GM12878 (cell line): ENCODE measurements around the gene WDHD1. TPM values are rescaled to one million over a fixed set of nuclear protein-coding genes. Genes with fewer than 3 reads are reported as not detected.

ENCODE experiments used
- BMI1 ChIP-seq: fragments of 450-650 bp; IDR thresholded peaks from 2 replicates; pipeline ENCODE4 v1.6.1; 2016; ENCODE audit warnings: mild to moderate bottlenecking, moderate library complexity, borderline replicate concordance
- CHD2 ChIP-seq: IDR thresholded peaks from 2 replicates; pipeline ENCODE4 v1.6.1; 2011; ENCODE audit warnings: low read depth, low read length, improper control_type of control experiment, borderline replicate concordance
- FOXK2 ChIP-seq: fragments of 450-650 bp; IDR thresholded peaks from 2 replicates; pipeline ENCODE4 v1.6.1; 2017; ENCODE audit warnings: mild to moderate bottlenecking, moderate library complexity
- MEF2B ChIP-seq: fragments of 450-650 bp; IDR thresholded peaks from 2 replicates; pipeline ENCODE4 v1.6.1; 2018; ENCODE audit warnings: mild to moderate bottlenecking, moderate library complexity; ENCODE audit not compliant: partially characterized antibody, poor library complexity, severe bottlenecking
- NFYA ChIP-seq: IDR thresholded peaks from 2 replicates; pipeline ENCODE4 v1.6.1; 2011; ENCODE audit warnings: low read depth, mild to moderate bottlenecking, low read length, improper control_type of control experiment, borderline replicate concordance
- SKIL ChIP-seq: fragments of 450-650 bp; IDR thresholded peaks from 2 replicates; pipeline ENCODE4 v1.6.1; 2017; ENCODE audit warnings: mild to moderate bottlenecking, low read depth, inconsistent platforms; ENCODE audit not compliant: poor library complexity, severe bottlenecking
- SMC3 ChIP-seq: IDR thresholded peaks from 2 replicates; pipeline ENCODE4 v1.6.1; 2011; ENCODE audit warnings: low read length, improper control_type of control experiment, borderline replicate concordance
- SREBF2 ChIP-seq: IDR thresholded peaks from 2 replicates; pipeline ENCODE4 v1.6.1; 2012; ENCODE audit warnings: mild to moderate bottlenecking, low read length
- STAT1 ChIP-seq: fragments of 450-650 bp; conservative IDR thresholded peaks from 2 replicates; pipeline ENCODE4 v1.6.1; 2014; ENCODE audit warnings: antibody characterized with exemption, mild to moderate bottlenecking
- polyA plus RNA-seq, 11 experiments: library from polyadenylated mRNA; depleted of rRNA in 4 of 11; unstranded in 6 of 11; stranded (reverse) in 5 of 11; fragments of >200 nt; fragmentation: Nextera tagmentation in 4 of 11; fragmentation: Illumina TruSeq in 1 of 11; extraction: Ambion mirVana in 4 of 11; extraction: Trizol in 1 of 11; gene quantifications; 1 replicate in 1 of 11; 2 replicates in 10 of 11; pipeline versions ENCODE4 v1.2.1 to v1.2.3, GENCODE V29; 2011 to 2016; ENCODE audit warnings: inconsistent platforms in 2 of 11, missing spikeins in 2 of 11, low read depth in 1 of 11
- total RNA-seq, 4 experiments: library from RNA; depleted of rRNA in 3 of 4; stranded (reverse); fragments of >200 nt in 3 of 4; fragmentation: Illumina TruSeq in 1 of 4; extraction: Trizol in 1 of 4; gene quantifications; 2 replicates each; pipeline versions ENCODE4 v1.2.1 to v1.2.3, GENCODE V29; 2013 to 2021
- TF ChIP-seq, protein P1 (sequence below): IDR thresholded peaks from 2 replicates; pipeline ENCODE4 v1.6.1; 2012; ENCODE audit warnings: improper control_type of control experiment, low read depth, low read length; ENCODE audit not compliant: insufficient replicate concordance
- TF ChIP-seq, protein P2 (sequence below): IDR thresholded peaks from 2 replicates; pipeline ENCODE4 v1.6.1; 2012; ENCODE audit warnings: low read length, inconsistent platforms
- TF ChIP-seq, protein P3 (sequence below): fragments of 450-650 bp; IDR thresholded peaks from 2 replicates; pipeline ENCODE4 v1.6.1; 2017; ENCODE audit warnings: mild to moderate bottlenecking, moderate library complexity
- TF ChIP-seq, protein P4 (sequence below): fragments of 450-650 bp; IDR thresholded peaks from 2 replicates; pipeline ENCODE4 v1.6.1; 2018; ENCODE audit warnings: borderline replicate concordance, mild to moderate bottlenecking; ENCODE audit not compliant: partially characterized antibody

The WDHD1 gene
- total and polyA plus RNA-seq, 10 of the 15 experiments (the other 5 are each of a cell fraction or from before 2014, with no cell fraction given) = 11.3 to 50.5 (median 32.6) TPM

DNA sequence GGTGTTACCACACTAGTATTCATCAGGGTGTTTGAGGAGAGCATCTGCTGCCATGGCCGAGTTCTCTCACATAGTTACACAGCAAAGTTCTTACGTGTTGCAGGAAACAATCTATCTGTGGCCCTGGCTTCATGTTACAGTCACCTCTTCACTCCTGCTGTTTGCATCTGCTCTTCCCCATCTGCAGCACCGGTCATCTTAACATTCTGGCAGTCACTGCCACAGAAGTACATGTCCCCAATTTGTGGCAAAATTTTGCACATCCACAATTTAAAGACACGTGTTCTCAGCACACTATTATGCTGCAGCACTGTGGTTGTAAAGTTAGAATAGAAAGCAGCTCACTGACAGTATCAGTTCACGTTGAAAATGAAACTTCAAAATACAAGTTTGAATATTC, 47.8 kb upstream of the WDHD1 start (continued):
- TF ChIP-seq, protein P1, sequence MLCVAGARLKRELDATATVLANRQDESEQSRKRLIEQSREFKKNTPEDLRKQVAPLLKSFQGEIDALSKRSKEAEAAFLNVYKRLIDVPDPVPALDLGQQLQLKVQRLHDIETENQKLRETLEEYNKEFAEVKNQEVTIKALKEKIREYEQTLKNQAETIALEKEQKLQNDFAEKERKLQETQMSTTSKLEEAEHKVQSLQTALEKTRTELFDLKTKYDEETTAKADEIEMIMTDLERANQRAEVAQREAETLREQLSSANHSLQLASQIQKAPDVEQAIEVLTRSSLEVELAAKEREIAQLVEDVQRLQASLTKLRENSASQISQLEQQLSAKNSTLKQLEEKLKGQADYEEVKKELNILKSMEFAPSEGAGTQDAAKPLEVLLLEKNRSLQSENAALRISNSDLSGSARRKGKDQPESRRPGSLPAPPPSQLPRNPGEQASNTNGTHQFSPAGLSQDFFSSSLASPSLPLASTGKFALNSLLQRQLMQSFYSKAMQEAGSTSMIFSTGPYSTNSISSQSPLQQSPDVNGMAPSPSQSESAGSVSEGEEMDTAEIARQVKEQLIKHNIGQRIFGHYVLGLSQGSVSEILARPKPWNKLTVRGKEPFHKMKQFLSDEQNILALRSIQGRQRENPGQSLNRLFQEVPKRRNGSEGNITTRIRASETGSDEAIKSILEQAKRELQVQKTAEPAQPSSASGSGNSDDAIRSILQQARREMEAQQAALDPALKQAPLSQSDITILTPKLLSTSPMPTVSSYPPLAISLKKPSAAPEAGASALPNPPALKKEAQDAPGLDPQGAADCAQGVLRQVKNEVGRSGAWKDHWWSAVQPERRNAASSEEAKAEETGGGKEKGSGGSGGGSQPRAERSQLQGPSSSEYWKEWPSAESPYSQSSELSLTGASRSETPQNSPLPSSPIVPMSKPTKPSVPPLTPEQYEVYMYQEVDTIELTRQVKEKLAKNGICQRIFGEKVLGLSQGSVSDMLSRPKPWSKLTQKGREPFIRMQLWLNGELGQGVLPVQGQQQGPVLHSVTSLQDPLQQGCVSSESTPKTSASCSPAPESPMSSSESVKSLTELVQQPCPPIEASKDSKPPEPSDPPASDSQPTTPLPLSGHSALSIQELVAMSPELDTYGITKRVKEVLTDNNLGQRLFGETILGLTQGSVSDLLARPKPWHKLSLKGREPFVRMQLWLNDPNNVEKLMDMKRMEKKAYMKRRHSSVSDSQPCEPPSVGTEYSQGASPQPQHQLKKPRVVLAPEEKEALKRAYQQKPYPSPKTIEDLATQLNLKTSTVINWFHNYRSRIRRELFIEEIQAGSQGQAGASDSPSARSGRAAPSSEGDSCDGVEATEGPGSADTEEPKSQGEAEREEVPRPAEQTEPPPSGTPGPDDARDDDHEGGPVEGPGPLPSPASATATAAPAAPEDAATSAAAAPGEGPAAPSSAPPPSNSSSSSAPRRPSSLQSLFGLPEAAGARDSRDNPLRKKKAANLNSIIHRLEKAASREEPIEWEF = no peak
- TF ChIP-seq MEF2B (peak; percentile 47), NFYA (no peak), SKIL (peak; percentile 62), BMI1 (no peak), STAT1 (no peak), SREBF2 (no peak), FOXK2 (no peak), SMC3 (no peak), CHD2 (no peak)
- TF ChIP-seq, protein P2, sequence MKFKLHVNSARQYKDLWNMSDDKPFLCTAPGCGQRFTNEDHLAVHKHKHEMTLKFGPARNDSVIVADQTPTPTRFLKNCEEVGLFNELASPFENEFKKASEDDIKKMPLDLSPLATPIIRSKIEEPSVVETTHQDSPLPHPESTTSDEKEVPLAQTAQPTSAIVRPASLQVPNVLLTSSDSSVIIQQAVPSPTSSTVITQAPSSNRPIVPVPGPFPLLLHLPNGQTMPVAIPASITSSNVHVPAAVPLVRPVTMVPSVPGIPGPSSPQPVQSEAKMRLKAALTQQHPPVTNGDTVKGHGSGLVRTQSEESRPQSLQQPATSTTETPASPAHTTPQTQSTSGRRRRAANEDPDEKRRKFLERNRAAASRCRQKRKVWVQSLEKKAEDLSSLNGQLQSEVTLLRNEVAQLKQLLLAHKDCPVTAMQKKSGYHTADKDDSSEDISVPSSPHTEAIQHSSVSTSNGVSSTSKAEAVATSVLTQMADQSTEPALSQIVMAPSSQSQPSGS = no peak; the same call in 1 of the 2 replicates
- TF ChIP-seq, protein P3, sequence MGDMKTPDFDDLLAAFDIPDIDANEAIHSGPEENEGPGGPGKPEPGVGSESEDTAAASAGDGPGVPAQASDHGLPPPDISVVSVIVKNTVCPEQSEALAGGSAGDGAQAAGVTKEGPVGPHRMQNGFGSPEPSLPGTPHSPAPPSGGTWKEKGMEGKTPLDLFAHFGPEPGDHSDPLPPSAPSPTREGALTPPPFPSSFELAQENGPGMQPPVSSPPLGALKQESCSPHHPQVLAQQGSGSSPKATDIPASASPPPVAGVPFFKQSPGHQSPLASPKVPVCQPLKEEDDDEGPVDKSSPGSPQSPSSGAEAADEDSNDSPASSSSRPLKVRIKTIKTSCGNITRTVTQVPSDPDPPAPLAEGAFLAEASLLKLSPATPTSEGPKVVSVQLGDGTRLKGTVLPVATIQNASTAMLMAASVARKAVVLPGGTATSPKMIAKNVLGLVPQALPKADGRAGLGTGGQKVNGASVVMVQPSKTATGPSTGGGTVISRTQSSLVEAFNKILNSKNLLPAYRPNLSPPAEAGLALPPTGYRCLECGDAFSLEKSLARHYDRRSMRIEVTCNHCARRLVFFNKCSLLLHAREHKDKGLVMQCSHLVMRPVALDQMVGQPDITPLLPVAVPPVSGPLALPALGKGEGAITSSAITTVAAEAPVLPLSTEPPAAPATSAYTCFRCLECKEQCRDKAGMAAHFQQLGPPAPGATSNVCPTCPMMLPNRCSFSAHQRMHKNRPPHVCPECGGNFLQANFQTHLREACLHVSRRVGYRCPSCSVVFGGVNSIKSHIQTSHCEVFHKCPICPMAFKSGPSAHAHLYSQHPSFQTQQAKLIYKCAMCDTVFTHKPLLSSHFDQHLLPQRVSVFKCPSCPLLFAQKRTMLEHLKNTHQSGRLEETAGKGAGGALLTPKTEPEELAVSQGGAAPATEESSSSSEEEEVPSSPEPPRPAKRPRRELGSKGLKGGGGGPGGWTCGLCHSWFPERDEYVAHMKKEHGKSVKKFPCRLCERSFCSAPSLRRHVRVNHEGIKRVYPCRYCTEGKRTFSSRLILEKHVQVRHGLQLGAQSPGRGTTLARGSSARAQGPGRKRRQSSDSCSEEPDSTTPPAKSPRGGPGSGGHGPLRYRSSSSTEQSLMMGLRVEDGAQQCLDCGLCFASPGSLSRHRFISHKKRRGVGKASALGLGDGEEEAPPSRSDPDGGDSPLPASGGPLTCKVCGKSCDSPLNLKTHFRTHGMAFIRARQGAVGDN = peak; percentile 92
- TF ChIP-seq, protein P4, sequence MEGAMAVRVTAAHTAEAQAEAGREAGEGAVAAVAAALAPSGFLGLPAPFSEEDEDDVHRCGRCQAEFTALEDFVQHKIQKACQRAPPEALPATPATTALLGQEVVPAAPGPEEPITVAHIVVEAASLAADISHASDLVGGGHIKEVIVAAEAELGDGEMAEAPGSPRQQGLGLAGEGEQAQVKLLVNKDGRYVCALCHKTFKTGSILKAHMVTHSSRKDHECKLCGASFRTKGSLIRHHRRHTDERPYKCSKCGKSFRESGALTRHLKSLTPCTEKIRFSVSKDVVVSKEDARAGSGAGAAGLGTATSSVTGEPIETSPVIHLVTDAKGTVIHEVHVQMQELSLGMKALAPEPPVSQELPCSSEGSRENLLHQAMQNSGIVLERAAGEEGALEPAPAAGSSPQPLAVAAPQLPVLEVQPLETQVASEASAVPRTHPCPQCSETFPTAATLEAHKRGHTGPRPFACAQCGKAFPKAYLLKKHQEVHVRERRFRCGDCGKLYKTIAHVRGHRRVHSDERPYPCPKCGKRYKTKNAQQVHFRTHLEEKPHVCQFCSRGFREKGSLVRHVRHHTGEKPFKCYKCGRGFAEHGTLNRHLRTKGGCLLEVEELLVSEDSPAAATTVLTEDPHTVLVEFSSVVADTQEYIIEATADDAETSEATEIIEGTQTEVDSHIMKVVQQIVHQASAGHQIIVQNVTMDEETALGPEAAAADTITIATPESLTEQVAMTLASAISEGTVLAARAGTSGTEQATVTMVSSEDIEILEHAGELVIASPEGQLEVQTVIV = no peak
